ENCODE results near the gene SYT2. TPM values are rescaled to one million over a fixed set of nuclear protein-coding genes. Genes with fewer than 3 reads are reported as not detected.

SYT2 gene
- total RNA-seq, 1 donor, result not detected

DNA sequence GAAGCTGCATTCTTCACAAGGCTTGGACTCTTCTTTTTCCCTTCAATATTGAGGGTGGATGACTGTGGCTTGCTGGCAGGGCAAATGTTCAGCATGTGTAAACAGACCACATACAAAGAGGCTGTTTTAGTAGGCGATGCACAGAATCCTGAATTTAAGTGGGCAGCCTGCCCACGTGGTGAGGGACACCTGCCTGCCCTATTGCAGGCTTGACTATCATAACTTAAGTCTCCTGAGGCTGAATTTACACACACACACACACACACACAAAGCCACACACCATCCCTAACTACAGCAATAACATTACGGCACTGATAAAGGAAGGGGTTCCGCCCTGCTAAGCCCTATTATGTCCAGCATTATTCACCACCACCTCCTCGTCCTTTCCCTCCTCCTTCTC, 15.9 kb downstream of the SYT2 start:
- no peak for DNase-seq (ENCODE audit: low read depth)
- no peak overlapping the region for H3K4me3 ChIP-seq (ENCODE audit: low read depth, low read length)
- TF ChIP-seq, protein P1, sequence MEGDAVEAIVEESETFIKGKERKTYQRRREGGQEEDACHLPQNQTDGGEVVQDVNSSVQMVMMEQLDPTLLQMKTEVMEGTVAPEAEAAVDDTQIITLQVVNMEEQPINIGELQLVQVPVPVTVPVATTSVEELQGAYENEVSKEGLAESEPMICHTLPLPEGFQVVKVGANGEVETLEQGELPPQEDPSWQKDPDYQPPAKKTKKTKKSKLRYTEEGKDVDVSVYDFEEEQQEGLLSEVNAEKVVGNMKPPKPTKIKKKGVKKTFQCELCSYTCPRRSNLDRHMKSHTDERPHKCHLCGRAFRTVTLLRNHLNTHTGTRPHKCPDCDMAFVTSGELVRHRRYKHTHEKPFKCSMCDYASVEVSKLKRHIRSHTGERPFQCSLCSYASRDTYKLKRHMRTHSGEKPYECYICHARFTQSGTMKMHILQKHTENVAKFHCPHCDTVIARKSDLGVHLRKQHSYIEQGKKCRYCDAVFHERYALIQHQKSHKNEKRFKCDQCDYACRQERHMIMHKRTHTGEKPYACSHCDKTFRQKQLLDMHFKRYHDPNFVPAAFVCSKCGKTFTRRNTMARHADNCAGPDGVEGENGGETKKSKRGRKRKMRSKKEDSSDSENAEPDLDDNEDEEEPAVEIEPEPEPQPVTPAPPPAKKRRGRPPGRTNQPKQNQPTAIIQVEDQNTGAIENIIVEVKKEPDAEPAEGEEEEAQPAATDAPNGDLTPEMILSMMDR (IDR thresholded peaks at IDR 0.05; ENCODE audit: insufficient read depth, low read length), result no peak

DNA sequence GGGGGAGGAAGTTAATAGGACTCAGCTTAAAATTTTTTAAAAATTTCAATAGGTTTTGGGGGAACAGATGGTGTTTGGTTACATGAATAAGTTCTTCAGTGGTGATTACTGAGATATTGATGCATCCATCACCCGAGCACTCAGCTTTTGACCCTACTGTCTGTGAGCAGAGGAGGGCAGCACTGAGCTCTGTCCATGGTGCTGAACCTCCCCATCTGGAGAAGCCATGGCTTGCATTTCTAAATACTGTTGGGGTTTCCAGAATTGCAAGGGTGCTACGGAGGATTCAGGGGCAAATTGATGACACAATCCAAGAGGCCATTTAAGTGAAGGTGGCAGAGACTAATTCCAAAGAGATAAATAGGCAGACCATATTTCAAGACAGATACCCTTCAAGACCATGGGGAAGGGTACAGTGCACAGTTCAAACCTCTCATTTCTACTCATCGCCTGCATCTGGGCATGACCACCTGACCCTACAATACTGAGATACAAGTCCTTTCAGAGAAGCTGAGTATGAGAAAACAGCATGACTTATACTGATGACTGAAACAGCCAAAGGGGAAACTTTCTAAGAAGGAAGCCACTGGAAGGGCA, 17.2 kb downstream of the SYT2 start:
- DNase-seq (ENCODE audit: low read depth), result peak; percentile 77
- TF ChIP-seq, protein P1 (IDR thresholded peaks at IDR 0.05; ENCODE audit: insufficient read depth, low read length), result peak; percentile 52
- H3K4me3 ChIP-seq (ENCODE audit: low read depth, low read length), result no peak overlapping the region

DNA sequence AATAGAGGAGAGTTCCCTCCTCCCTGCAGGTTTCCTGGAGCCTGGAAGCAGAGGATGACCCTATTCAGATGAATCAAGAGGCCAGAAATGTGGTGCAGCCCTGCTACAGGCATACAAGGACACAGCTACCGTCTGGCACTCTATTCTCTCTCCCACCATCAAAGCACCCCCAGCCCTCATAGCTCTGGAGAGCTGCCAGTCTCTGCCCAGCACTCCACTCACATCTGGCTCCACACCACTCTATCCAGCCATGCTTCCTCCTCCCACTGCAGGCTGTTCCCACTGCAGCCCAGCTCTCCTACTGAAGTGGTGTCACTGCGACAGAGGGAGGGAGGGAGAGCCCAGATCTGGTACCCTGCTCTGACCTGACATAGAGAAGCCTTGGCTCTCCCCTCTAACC, 18.4 kb downstream of the SYT2 start:
- H3K4me3 ChIP-seq (ENCODE audit: low read depth, low read length), result no peak overlapping the region
- DNase-seq (ENCODE audit: low read depth), result no peak
- TF ChIP-seq, protein P1 (IDR thresholded peaks at IDR 0.05; ENCODE audit: insufficient read depth, low read length), result no peak

DNA sequence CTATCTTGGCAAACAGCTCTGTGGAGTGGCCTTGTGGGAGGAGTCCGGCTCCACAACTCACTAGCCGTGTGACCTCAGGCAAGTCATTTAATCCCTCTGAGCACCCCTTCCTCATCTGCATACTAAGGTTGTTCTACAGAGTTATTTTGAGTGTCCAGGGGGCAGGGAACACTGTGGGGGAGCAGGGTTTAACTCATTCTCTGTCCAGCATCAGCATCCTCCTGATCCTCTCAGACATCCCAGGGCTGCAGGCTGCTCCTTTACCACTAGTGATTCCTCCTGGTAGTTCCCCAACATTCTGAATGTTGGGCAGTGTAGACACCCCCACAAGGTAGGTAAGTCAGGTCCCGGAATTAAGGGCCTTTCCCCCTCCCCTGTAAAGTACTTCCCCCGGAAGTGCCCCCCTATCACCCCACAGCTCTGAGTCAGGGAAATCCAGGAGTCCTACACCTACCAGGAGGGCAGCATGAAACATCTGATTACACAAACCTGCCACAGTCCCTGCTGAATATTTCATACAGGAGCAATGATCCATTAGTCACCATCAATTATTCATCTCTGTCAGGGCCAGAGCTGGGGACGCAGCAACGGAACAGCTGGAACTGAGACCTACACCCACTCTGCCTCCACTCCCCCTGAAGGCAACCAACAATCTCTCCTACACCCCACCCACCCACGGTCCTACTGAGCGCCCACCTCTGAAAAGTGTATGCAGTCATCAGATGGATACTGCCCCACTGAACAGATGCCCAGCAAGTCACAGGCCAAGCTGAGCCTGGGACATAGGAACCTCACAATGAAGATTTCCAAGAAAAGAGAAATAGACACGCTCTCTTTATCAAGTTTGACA, 20.5 kb downstream of the SYT2 start:
- H3K4me3 ChIP-seq (ENCODE audit: low read depth, low read length), result no peak overlapping the region
- TF ChIP-seq, protein P1 (IDR thresholded peaks at IDR 0.05; ENCODE audit: insufficient read depth, low read length), result no peak
- no peak for DNase-seq (ENCODE audit: low read depth)

DNA sequence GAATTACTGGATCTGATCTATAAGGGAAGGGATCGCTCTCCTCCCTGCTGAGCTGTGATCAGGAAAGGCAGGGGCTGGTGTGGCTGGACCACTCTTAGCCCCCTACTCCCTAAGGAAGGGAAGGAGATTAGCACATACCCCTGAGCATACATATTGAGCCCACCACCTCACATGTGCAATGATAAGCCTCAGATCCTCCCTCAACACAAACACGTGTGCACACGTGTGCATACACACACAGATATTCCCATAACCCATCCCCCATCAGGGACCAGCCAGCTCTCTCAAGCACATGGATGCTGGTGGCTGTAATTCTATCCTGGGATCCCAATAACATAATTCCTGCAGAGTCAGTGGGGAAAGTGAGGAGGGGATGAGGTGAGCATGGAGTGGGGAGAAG, 21.2 kb downstream of the SYT2 start:
- no peak for DNase-seq (ENCODE audit: low read depth)
- H3K4me3 ChIP-seq (ENCODE audit: low read depth, low read length), result no peak overlapping the region
- TF ChIP-seq, protein P1 (IDR thresholded peaks at IDR 0.05; ENCODE audit: insufficient read depth, low read length), result no peak

DNA sequence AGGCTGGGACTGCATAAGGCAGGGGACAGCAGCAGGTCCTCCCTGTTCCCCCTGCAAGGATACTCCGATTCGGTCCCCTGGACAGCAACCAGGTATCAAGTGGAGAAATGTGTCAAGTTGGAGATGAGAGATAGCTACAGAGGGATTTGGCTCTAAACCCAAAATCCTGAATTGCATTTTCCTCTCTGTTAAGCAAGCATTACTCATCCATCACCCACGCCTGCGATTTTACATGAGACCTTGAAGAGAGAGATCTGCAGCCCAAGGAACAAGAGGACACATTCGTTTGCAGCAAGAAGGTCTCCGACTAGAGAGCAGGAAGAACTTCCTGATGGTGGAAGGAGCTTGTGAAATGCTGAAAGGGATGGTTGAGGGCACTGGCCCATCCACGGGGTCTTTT, 21.9 kb downstream of the SYT2 start:
- TF ChIP-seq, protein P1 (IDR thresholded peaks at IDR 0.05; ENCODE audit: insufficient read depth, low read length), result no peak
- no peak overlapping the region for H3K4me3 ChIP-seq (ENCODE audit: low read depth, low read length)
- peak; percentile 3 for DNase-seq (ENCODE audit: low read depth)
